Ectodermal cell (in vitro differentiated cells): Measurements from ENCODE around the gene RAB15.
"Not testable (repeated sequence)": the region's sequence is repeated elsewhere in the genome, so short reads cannot be mapped to it uniquely, and the experiment has no call there.

Experiments used
- H3K27ac ChIP-seq: 2 replicates; pipeline ENCODE4 v1.7.0; 2013; ENCODE audit warnings: mild to moderate bottlenecking, low read depth, low read length; ENCODE audit not compliant: insufficient read depth, poor library complexity, severe bottlenecking
- H3K27me3 ChIP-seq: 2 replicates; pipeline ENCODE4 v1.7.0; 2013; ENCODE audit warnings: mild to moderate bottlenecking, low read length; ENCODE audit not compliant: insufficient read depth, control insufficient read depth, poor library complexity, severe bottlenecking
- H3K36me3 ChIP-seq: one replicate; pipeline ENCODE4 v1.7.0; 2013; ENCODE audit warnings: low read length; ENCODE audit not compliant: control insufficient read depth, insufficient read depth
- H3K4me1 ChIP-seq: one replicate; pipeline ENCODE4 v1.7.0; 2013; ENCODE audit warnings: low read length; ENCODE audit not compliant: control insufficient read depth, insufficient read depth
- H3K4me3 ChIP-seq: 2 replicates; pipeline ENCODE4 v1.7.0; 2013; ENCODE audit warnings: low read depth, low read length, control low read depth; ENCODE audit not compliant: insufficient read depth
- H3K9me3 ChIP-seq: 2 replicates; pipeline ENCODE4 v1.7.0; 2013; ENCODE audit warnings: mild to moderate bottlenecking, low read length, moderate library complexity; ENCODE audit not compliant: control insufficient read depth
- WGBS, 2 experiments: methylation state at CpG; one replicate each; pipeline ENCODE4 v1.1.7; 2013; ENCODE audit warnings: missing lambda C conversion rate in 2 of 2; 5-methylcytosine and 5-hydroxymethylcytosine counted together

Gene RAB15

DNA sequence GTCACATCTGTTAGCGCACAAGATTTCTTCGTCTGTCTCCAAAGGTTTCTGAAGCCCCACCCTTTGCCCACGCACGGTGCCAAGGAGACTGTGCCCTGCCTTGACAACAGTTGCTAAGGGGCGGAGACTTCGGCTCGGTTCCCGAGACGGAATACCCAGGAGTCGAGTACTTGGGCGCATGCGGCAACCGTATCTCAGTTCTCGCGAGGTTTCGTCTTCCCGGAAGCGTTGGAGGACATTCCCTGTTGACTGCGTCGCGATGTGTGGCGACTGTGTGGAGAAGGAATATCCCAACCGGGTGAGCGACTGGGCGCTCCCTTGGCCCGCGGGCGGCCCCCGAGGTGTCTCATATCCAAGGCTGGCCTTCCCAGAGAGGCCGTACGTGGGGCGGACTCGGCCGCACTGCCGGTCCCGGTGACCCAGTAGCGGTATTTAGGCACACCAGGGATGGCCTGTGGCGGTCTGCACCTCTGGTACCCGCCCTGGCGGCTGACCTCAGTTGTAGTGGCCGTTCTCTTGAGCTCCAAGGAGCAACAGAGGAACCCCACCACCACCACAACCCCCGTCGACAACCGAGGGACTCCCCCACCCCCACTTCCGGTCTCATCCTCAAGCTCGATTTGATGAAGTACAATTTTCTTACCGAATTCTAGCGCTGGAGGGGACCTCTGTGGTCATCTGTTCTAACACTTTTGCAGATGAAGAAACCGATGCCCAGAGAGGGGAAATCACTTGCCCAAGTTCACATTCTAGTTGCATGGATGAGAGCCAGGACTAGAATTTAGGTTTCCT, 57.7 kb downstream of the RAB15 start, which contains the start of gene CHURC1:
Gene CHURC1, plus strand, starts transcription at position 219 of the 792 bp plus-strand sequence. Its CDS starts 41 bp downstream, at position 260.
- Histone ChIP-seq H3K4me1 (peaks cover 5% of the 10 kb centered on the region), H3K4me3 (peak within 1 kb of the TSS; percentile 99), H3K27ac (peak within 1 kb of the TSS; percentile 70), H3K27me3 (no peaks in the 10 kb centered on the region), H3K9me3 (no peaks in the 10 kb centered on the region), H3K36me3 (no peaks in the 10 kb centered on the region)
- WGBS, 2 experiments, result 0 to 1% methylated on average over 49 of the region's 49 CpGs

DNA sequence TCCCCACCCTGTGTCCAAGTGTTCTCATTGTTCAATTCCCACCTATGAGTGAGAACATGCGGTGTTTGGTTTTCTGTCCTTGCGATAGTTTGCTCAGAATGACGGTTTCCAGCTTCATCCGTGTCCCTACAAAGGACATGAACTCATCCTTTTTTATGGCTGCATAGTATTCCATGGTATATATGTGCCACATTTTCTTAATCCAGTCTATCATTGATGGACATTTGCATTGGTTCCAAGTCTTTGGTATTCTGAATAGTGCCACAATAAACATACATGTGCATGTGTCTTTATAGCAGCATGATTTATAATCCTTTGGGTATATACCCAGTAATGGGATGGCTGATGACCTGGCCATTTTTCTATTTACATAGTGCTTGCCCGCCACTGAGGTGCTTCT, 58.7 kb downstream of the RAB15 start:
- H3K36me3 ChIP-seq, H3K9me3 ChIP-seq, H3K4me1 ChIP-seq, H3K27ac ChIP-seq, H3K27me3 ChIP-seq, H3K4me3 ChIP-seq: not testable (repeated sequence)
- 40 to 78% methylated on average over 1 of the region's 5 CpGs for WGBS, 2 experiments

DNA sequence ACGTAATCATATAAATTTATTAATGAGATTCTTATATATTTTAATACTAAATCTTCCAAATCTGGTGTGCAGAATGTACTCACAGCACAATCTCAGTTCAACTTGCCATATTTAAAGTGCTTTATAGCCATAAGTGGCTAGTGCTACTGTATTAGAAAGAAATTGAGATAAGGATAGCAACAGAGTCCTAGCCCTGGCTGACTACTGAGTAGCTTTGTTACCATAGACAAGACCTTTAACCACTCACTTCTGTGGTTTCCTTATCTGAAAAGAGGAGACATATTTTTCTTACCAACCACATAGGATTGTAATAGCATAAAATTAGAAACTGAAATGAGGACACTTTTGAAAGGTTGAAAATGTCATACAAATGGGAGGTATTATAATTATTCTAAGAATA, 59.9 kb downstream of the RAB15 start:
- Histone ChIP-seq H3K36me3 (no peaks in the 10 kb centered on the region), H3K27ac (no peak overlapping the region), H3K4me1 (peaks cover 5% of the 10 kb centered on the region), H3K27me3 (no peaks in the 10 kb centered on the region), H3K9me3 (no peaks in the 10 kb centered on the region), H3K4me3 (no peak overlapping the region)
- no CpG with 5 or more reads among the region's 1 CpG for WGBS, 2 experiments

DNA sequence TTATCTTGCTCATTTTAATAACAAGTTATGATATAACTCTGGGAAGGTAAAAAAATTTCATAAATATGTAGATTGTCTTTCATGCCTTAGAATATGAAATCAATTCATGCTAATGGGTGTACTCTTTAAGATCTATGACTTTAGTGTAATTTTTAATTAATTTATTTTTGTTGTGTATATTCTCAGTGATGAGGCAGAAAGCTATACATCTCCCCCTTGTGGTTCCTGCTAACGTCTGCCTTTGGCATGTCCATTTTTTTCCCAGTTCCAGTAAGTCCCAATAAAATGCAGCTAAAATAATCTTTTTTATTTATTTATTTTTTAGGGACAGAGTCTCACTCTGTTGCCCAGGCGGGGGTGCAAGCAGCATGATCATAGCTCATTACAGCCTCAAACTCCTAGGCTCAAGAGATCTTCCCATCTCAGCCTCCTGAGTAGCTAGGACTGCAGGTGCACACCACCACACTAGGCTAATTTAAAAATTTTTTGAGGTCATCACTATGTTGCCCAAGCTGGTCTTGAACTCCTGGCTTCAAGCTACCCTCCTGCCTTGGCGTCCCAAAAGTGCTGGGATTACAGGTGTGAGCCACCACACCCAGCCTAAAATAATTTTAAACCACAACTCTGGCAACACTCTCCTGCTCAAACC, 61.2 kb downstream of the RAB15 start:
- H3K4me1 ChIP-seq, result peaks cover 5% of the 10 kb centered on the region
- no peaks in the 10 kb centered on the region for H3K36me3 ChIP-seq
- no peak overlapping the region for H3K4me3 ChIP-seq
- H3K27ac ChIP-seq, result no peak overlapping the region
- H3K27me3 ChIP-seq, result no peaks in the 10 kb centered on the region
- WGBS, 2 experiments, result 9 to 14% methylated on average over 3 of the region's 3 CpGs
- H3K9me3 ChIP-seq, result no peaks in the 10 kb centered on the region

DNA sequence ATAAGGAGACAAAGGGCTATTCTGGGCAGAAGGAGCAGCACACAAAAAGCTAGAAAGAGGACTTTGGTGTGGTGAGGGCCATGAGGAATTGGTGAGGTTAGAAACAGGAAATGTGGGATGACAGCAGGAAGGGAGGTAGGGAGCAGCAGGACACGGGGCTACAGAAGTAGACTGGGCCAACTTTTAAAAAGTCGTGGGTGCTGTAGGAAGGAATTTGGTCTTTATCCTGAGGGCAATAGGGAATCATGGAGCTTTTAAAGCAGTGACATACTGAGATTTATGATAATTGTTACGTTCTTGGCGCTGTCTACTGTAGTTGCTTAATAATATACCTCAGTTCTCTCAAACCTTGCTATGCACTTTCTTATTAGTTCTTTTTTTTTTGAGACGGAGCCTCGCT, 66.1 kb downstream of the RAB15 start:
- H3K36me3 ChIP-seq, result no peaks in the 10 kb centered on the region
- WGBS, 2 experiments, result 89 to 93% methylated on average over 6 of the region's 6 CpGs
- H3K9me3 ChIP-seq, result no peaks in the 10 kb centered on the region
- no peaks in the 10 kb centered on the region for H3K27me3 ChIP-seq
- H3K27ac ChIP-seq, result no peak overlapping the region
- H3K4me1 ChIP-seq, result no peaks in the 10 kb centered on the region
- H3K4me3 ChIP-seq, result no peak overlapping the region

DNA sequence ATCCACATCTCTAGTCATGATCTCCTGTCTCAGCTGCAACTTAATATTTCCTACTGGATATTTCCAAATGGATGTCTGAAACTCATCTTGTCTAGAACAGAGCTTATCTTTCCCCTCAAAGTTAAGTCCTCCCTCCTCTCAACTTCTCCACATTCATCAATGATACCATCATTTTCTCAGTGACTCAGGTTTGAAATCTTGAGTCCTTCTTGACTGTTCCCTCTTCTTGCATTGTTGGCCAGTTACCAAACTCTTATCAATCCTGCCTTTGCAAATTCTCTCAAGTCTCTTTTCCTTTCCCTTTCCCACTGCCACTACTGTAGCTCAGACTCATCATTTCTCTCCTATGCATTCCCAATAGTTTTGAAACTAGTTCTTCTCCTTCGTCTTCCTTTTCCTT, 72.2 kb downstream of the RAB15 start:
- H3K27ac ChIP-seq, result no peak overlapping the region
- WGBS, 2 experiments, result 100% methylated on average over 1 of the region's 1 CpG; no CpG with 5 or more reads in 1 of the 2 experiments
- no peaks in the 10 kb centered on the region for H3K27me3 ChIP-seq
- no peaks in the 10 kb centered on the region for H3K9me3 ChIP-seq
- no peaks in the 10 kb centered on the region for H3K36me3 ChIP-seq
- no peaks in the 10 kb centered on the region for H3K4me1 ChIP-seq
- no peak overlapping the region for H3K4me3 ChIP-seq
